BE2C (cell line): Measurements from ENCODE around the gene BCL2L15.

Experiments used
- DNase-seq: peaks from one replicate; pipeline ENCODE4 v3.0.0-alpha.2; 2020
- H3K27me3 ChIP-seq: fragments of 250-450 bp; sonication (Bioruptor Pico); 2 replicates; pipeline ENCODE4 v1.5.1; 2020; ENCODE audit warnings: mild to moderate bottlenecking
- H3K36me3 ChIP-seq: fragments of 250-450 bp; sonication (Bioruptor Pico); 2 replicates; pipeline ENCODE4 v1.5.1; 2020; ENCODE audit warnings: mild to moderate bottlenecking
- H3K4me1 ChIP-seq: fragments of 250-450 bp; sonication (Bioruptor Pico); 2 replicates; pipeline ENCODE4 v1.5.1; 2020
- H3K4me3 ChIP-seq: 2 replicates; pipeline ENCODE4 v1.5.1; 2011; ENCODE audit warnings: low read depth, low read length
- H3K9me3 ChIP-seq: fragments of 250-450 bp; sonication (Bioruptor Pico); 2 replicates; pipeline ENCODE4 v1.5.1; 2020
- CTCF ChIP-seq: IDR thresholded peaks from 2 replicates; pipeline ENCODE4 v1.5.1; 2012; ENCODE audit warnings: mild to moderate bottlenecking, low read depth, low read length

The BCL2L15 gene

GRCh38 chr1:113931451-113931851 lies 44.1 kb upstream of the BCL2L15 start:
- no peaks in the 10 kb centered on the region for H3K27me3 ChIP-seq
- no peaks in the 10 kb centered on the region for H3K9me3 ChIP-seq
- H3K4me3 ChIP-seq: no peak overlapping the region
- 0 out of 2 replicates have a peak, but pooled peaks cover 3% of the 10 kb centered on the region for H3K36me3 ChIP-seq
- no peak for TF ChIP-seq CTCF
- 0 out of 2 replicates have a peak, but pooled peaks cover 2% of the 10 kb centered on the region for H3K4me1 ChIP-seq
- no peak for DNase-seq

- DNase-seq: no peak
- Histone ChIP-seq H3K9me3 (no peaks in the 10 kb centered on the region), H3K27me3 (no peaks in the 10 kb centered on the region), H3K36me3 (0 out of 2 replicates have a peak, but pooled peaks cover 3% of the 10 kb centered on the region), H3K4me3 (peak overlapping the region; percentile 73), H3K4me1 (0 out of 2 replicates have a peak, but pooled peaks cover 2% of the 10 kb centered on the region)
- TF ChIP-seq CTCF: no peak
Observed at GRCh38 chr1:113930499-113931161, 43.2 kb upstream of the BCL2L15 start.

- Histone ChIP-seq H3K4me1 (0 out of 2 replicates have a peak, but pooled peaks cover 2% of the 10 kb centered on the region), H3K27me3 (no peaks in the 10 kb centered on the region), H3K36me3 (0 out of 2 replicates have a peak, but pooled peaks cover 3% of the 10 kb centered on the region), H3K4me3 (peak overlapping the region; percentile 73), H3K9me3 (no peaks in the 10 kb centered on the region)
- peak; percentile 9; the same call in 1 of the 2 replicates for TF ChIP-seq CTCF
- peak; percentile 47 for DNase-seq
Observed at GRCh38 chr1:113929750-113930498, 42.5 kb upstream of the BCL2L15 start.

- H3K9me3 ChIP-seq: no peaks in the 10 kb centered on the region
- TF ChIP-seq CTCF: no peak
- no peaks in the 10 kb centered on the region; the same call in 1 of the 2 replicates for H3K27me3 ChIP-seq
- 0 out of 2 replicates have a peak, but pooled peaks cover 2% of the 10 kb centered on the region for H3K4me1 ChIP-seq
- 0 out of 2 replicates have a peak, but pooled peaks cover 3% of the 10 kb centered on the region for H3K36me3 ChIP-seq
- peak within 1 kb of the TSS; percentile 79 for H3K4me3 ChIP-seq
- DNase-seq: peak; percentile 95
Observed at GRCh38 chr1:113928941-113929749, 41.8 kb upstream of the BCL2L15 start, which contains the start of gene HIPK1. Gene HIPK1 (plus strand): TSS chr1:113929324.

GRCh38 chr1:113928187-113928930 lies 41.0 kb upstream of the BCL2L15 start:
- DNase-seq: no peak
- Histone ChIP-seq H3K4me1 (0 out of 2 replicates have a peak, but pooled peaks cover 2% of the 10 kb centered on the region), H3K4me3 (peak overlapping the region; percentile 79), H3K36me3 (0 out of 2 replicates have a peak, but pooled peaks cover 3% of the 10 kb centered on the region), H3K9me3 (no peaks in the 10 kb centered on the region), H3K27me3 (peaks cover under 1% of the 10 kb centered on the region; the same call in 1 of the 2 replicates)
- no peak for TF ChIP-seq CTCF
